Dermis blood vessel endothelial cell (primary cell): ENCODE results near the gene TPM3. TPM values are rescaled to one million over a fixed set of nuclear protein-coding genes. Genes with fewer than 3 reads are reported as not detected.
"Not testable (repeated sequence)": the region's sequence is repeated elsewhere in the genome, so short reads cannot be mapped to it uniquely, and the experiment has no call there.

Source experiments
- DNase-seq: peaks from one replicate; pipeline ENCODE4 v3.0.0; 2010
- total RNA-seq: library from RNA; depleted of rRNA; stranded (reverse); fragments of >200 nt; gene quantifications from 2 replicates; pipeline ENCODE4 v1.2.3, GENCODE V29; 2014

Gene TPM3
- total RNA-seq, 1 donor from 2014 or later: 707 TPM

GRCh38 chr1:154205778-154206177, 13.9 kb upstream of the TPM3 start:
- DNase-seq: not testable (repeated sequence)

- DNase-seq: peak; percentile 28
Observed at GRCh38 chr1:154199563-154199879, 7.6 kb upstream of the TPM3 start.

- peak; percentile 83 for DNase-seq
Observed at GRCh38 chr1:154198756-154199562, 7.1 kb upstream of the TPM3 start.

- DNase-seq: peak; percentile 39
Observed at GRCh38 chr1:154193821-154194220, 1.9 kb upstream of the TPM3 start.

GRCh38 chr1:154192476-154192875, 576 bp upstream of the TPM3 start:
- no peak for DNase-seq

GRCh38 chr1:154190550-154190949, 1.4 kb downstream of the TPM3 start:
- peak; percentile 85 for DNase-seq

GRCh38 chr1:154186852-154187501, 4.9 kb downstream of the TPM3 start:
- DNase-seq: no peak

GRCh38 chr1:154186177-154186576, 5.7 kb downstream of the TPM3 start:
- DNase-seq: peak; percentile 92

GRCh38 chr1:154183046-154183915, 8.6 kb downstream of the TPM3 start:
- DNase-seq: peak; percentile 98

GRCh38 chr1:154182344-154183045, 9.4 kb downstream of the TPM3 start:
- peak; percentile 86 for DNase-seq

- DNase-seq: no peak
Observed at GRCh38 chr1:154181944-154182343, 10.0 kb downstream of the TPM3 start.

GRCh38 chr1:154179946-154180687, 11.8 kb downstream of the TPM3 start:
- no peak for DNase-seq

GRCh38 chr1:154178911-154179811, 12.7 kb downstream of the TPM3 start:
- DNase-seq: no peak

GRCh38 chr1:154178013-154178412, 13.9 kb downstream of the TPM3 start:
- no peak for DNase-seq

GRCh38 chr1:154176337-154176736, 15.6 kb downstream of the TPM3 start:
- peak; percentile 89 for DNase-seq

- DNase-seq: no peak
Observed at GRCh38 chr1:154174654-154175053, 17.2 kb downstream of the TPM3 start.

GRCh38 chr1:154171880-154172279, 20.0 kb downstream of the TPM3 start:
- no peak for DNase-seq

- DNase-seq: no peak
Observed at GRCh38 chr1:154171223-154171583, 20.7 kb downstream of the TPM3 start.

- DNase-seq: no peak
Observed at GRCh38 chr1:154170547-154171222, 21.2 kb downstream of the TPM3 start.

GRCh38 chr1:154167461-154167860, 24.4 kb downstream of the TPM3 start:
- no peak for DNase-seq
